H1 (cell line): ENCODE results near the gene ELANE. TPM values are rescaled to one million over a fixed set of nuclear protein-coding genes. Genes with fewer than 3 reads are reported as not detected.

ENCODE experiments used
- CTCF ChIA-PET: fragments of 300-600 bp; sonication (Branson Sonifier 250); formaldehyde crosslinking; loops from one replicate; lab custom pipeline; 2021; ENCODE audit not compliant: partially characterized antibody; lab: Charles Lee
- POLR2A ChIA-PET: fragments of 300-600 bp; sonication (Branson Sonifier 250); formaldehyde crosslinking; loops from one replicate; lab custom pipeline; 2021; ENCODE audit warnings: inconsistent platforms; ENCODE audit not compliant: partially characterized antibody; lab: Charles Lee
- DNase-seq, 2 experiments: peaks; one replicate each; pipeline versions ENCODE4 v3.0.0 to v3.0.0-alpha.2; 2010 to 2022; ENCODE audit warnings: low spot score in 2 of 2, low read depth in 1 of 2, mixed read lengths in 1 of 2
- FAIRE-seq: peaks from 2 replicates; lab custom pipeline; 2011; peaks lifted over from hg19 to GRCh38; lab: Jason Lieb, UNC
- H2AFZ ChIP-seq: 2 replicates; pipeline ENCODE4 v1.8.1; 2012; ENCODE audit warnings: low read length, inconsistent platforms
- H2AK5ac ChIP-seq: 2 replicates; pipeline ENCODE4 v1.6.1; 2013; ENCODE audit warnings: low read depth, low read length
- H2BK120ac ChIP-seq: replicated peaks from 2 replicates; pipeline ENCODE3; 2013; ENCODE audit warnings: low read depth, low read length, inconsistent platforms
- H2BK12ac ChIP-seq: 2 replicates; pipeline ENCODE4 v1.6.1; 2013; ENCODE audit warnings: low read depth, low read length
- H2BK15ac ChIP-seq: 2 replicates; pipeline ENCODE4 v1.6.1; 2013; ENCODE audit warnings: low read length
- H2BK20ac ChIP-seq: 2 replicates; pipeline ENCODE4 v1.6.1; 2013; ENCODE audit warnings: low read length
- H2BK5ac ChIP-seq: 2 replicates; pipeline ENCODE4 v1.6.1; 2013; ENCODE audit warnings: low read depth, low read length
- H3K14ac ChIP-seq: 2 replicates; pipeline ENCODE4 v1.6.1; 2013; ENCODE audit warnings: inconsistent platforms; ENCODE audit not compliant: insufficient read length
- H3K18ac ChIP-seq: 2 replicates; pipeline ENCODE4 v1.6.1; 2013; ENCODE audit warnings: low read length; ENCODE audit errors: extremely low read depth
- H3K23ac ChIP-seq: 2 replicates; pipeline ENCODE4 v1.6.1; 2013; ENCODE audit warnings: inconsistent platforms; ENCODE audit not compliant: insufficient read length
- H3K23me2 ChIP-seq: 2 replicates; pipeline ENCODE4 v1.6.1; 2013; ENCODE audit warnings: low read depth, low read length
- H3K27ac ChIP-seq: 2 replicates; pipeline ENCODE4 v1.6.1; 2011; ENCODE audit warnings: low read depth, low read length, inconsistent platforms
- H3K27me3 ChIP-seq, 4 experiments: replicated peaks in 1 of 4; 1 replicate in 1 of 4; 2 replicates in 3 of 4; pipeline versions ENCODE4 v1.6.1 to v1.8.1; 2011 to 2013; ENCODE audit warnings: low read length in 3 of 4, mild to moderate bottlenecking in 3 of 4, inconsistent platforms in 2 of 4, mixed read lengths in 2 of 4, moderate library complexity in 1 of 4; ENCODE audit not compliant: control insufficient read depth in 3 of 4, insufficient read depth in 3 of 4; ENCODE audit errors: extremely low read depth in 1 of 4
- H3K36me3 ChIP-seq, 4 experiments: 2 replicates each; pipeline versions ENCODE4 v1.6.1 to v1.8.1; 2011 to 2013; ENCODE audit warnings: mild to moderate bottlenecking in 4 of 4, low read length in 3 of 4, moderate library complexity in 2 of 4, control low read depth in 1 of 4, inconsistent platforms in 1 of 4; ENCODE audit not compliant: insufficient read depth in 4 of 4, control insufficient read depth in 2 of 4
- H3K4ac ChIP-seq: replicated peaks from 2 replicates; pipeline ENCODE3; 2013; ENCODE audit warnings: low read length, low read depth, mixed read lengths, inconsistent platforms; ENCODE audit not compliant: insufficient read length
- H3K4me1 ChIP-seq, 4 experiments: replicated peaks in 1 of 4; 1 replicate in 1 of 4; 2 replicates in 3 of 4; pipeline versions ENCODE4 v1.6.1 to v1.8.1; 2011 to 2013; ENCODE audit warnings: low read length in 3 of 4, inconsistent platforms in 2 of 4, mixed read lengths in 1 of 4; ENCODE audit not compliant: insufficient read depth in 4 of 4, control insufficient read depth in 3 of 4
- H3K4me2 ChIP-seq, 2 experiments: 2 replicates each; pipeline versions ENCODE4 v1.6.1 to v1.8.1; 2011 to 2013; ENCODE audit warnings: low read depth in 2 of 2, low read length in 2 of 2, control low read depth in 1 of 2, inconsistent platforms in 1 of 2, mild to moderate bottlenecking in 1 of 2; ENCODE audit not compliant: insufficient read depth in 1 of 2
- H3K4me3 ChIP-seq, 4 experiments: fragments of 200-600, 300-600 bp in 1 of 4; sonication (generic), shearing (Covaris generic), sonication (Bioruptor Twin) in 1 of 4; 2 replicates each; pipeline versions ENCODE4 v1.5.1 to v1.8.1; 2011 to 2016; ENCODE audit warnings: low read length in 4 of 4, low read depth in 3 of 4, control low read depth in 2 of 4, inconsistent platforms in 2 of 4, mild to moderate bottlenecking in 2 of 4, mixed read lengths in 1 of 4, moderate library complexity in 1 of 4; ENCODE audit not compliant: insufficient read depth in 2 of 4; ENCODE audit errors: extremely low read depth in 1 of 4
- H3K56ac ChIP-seq: replicated peaks from 2 replicates; pipeline ENCODE3; 2013; ENCODE audit warnings: low read depth, mild to moderate bottlenecking, mixed read lengths, low read length, inconsistent platforms; ENCODE audit not compliant: insufficient read length
- H3K79me1 ChIP-seq: 2 replicates; pipeline ENCODE4 v1.6.1; 2013; ENCODE audit warnings: low read depth, low read length, control low read depth
- H3K79me2 ChIP-seq, 2 experiments: 2 replicates each; pipeline versions ENCODE4 v1.6.1 to v1.8.1; 2012 to 2013; ENCODE audit warnings: low read length in 2 of 2, mild to moderate bottlenecking in 2 of 2, inconsistent platforms in 1 of 2; ENCODE audit not compliant: insufficient read depth in 2 of 2, control insufficient read depth in 1 of 2
- H3K9ac ChIP-seq, 4 experiments: replicated peaks in 1 of 4; 1 replicate in 1 of 4; 2 replicates in 3 of 4; pipeline versions ENCODE4 v1.6.1 to v1.8.1; 2011 to 2013; ENCODE audit warnings: low read depth in 3 of 4, low read length in 3 of 4, control low read depth in 2 of 4, mild to moderate bottlenecking in 2 of 4, moderate library complexity in 2 of 4, inconsistent platforms in 1 of 4; ENCODE audit errors: extremely low read depth in 1 of 4
- H3K9me3 ChIP-seq, 2 experiments: 2 replicates each; pipeline versions ENCODE4 v1.6.1 to v1.8.1; 2012 to 2013; ENCODE audit warnings: mild to moderate bottlenecking in 2 of 2, moderate library complexity in 2 of 2, control low read depth in 1 of 2, inconsistent platforms in 1 of 2, low read depth in 1 of 2, low read length in 1 of 2, mixed read lengths in 1 of 2; ENCODE audit not compliant: insufficient read depth in 2 of 2
- H4K20me1 ChIP-seq, 2 experiments: replicated peaks in 1 of 2; 2 replicates each; pipeline versions ENCODE3 to v1.8.1; 2011 to 2013; ENCODE audit warnings: inconsistent platforms in 2 of 2, low read length in 2 of 2, mild to moderate bottlenecking in 1 of 2; ENCODE audit not compliant: insufficient read depth in 2 of 2, control insufficient read depth in 1 of 2
- H4K5ac ChIP-seq: 2 replicates; pipeline ENCODE4 v1.6.1; 2013; ENCODE audit warnings: low read length, low read depth, mixed read lengths, inconsistent platforms; ENCODE audit not compliant: insufficient read length
- H4K8ac ChIP-seq: 2 replicates; pipeline ENCODE4 v1.8.0; 2013; ENCODE audit warnings: mild to moderate bottlenecking, moderate library complexity, low read length, inconsistent platforms; ENCODE audit not compliant: insufficient read depth; ENCODE audit errors: extremely low read depth
- H4K91ac ChIP-seq: replicated peaks from 2 replicates; pipeline ENCODE3; 2013; ENCODE audit warnings: low read length, mixed read lengths, inconsistent platforms; ENCODE audit not compliant: insufficient read length
- ATF2 ChIP-seq: IDR thresholded peaks from 2 replicates; pipeline ENCODE4 v1.6.1; 2012; ENCODE audit warnings: low read length, inconsistent platforms
- POLR2A ChIP-seq, 2 experiments: IDR thresholded peaks; 1 replicate in 1 of 2; 2 replicates in 1 of 2; pipeline ENCODE4 v1.6.1; 2011; ENCODE audit warnings: low read depth in 2 of 2, low read length in 2 of 2, mild to moderate bottlenecking in 2 of 2; ENCODE audit errors: control extremely low read depth in 1 of 2
- YY1 ChIP-seq: IDR thresholded peaks from 2 replicates; pipeline ENCODE4 v1.6.1; 2011; ENCODE audit warnings: low read depth, mild to moderate bottlenecking, low read length
- WGBS, 2 experiments: shearing (Covaris generic) in 1 of 2; methylation state at CpG; one replicate each; pipeline versions ENCODE4 v1.1.6 to v1.1.7; 2013 to 2015; ENCODE audit warnings: low lambda C conversion rate in 2 of 2, mixed read lengths in 2 of 2, inconsistent platforms in 1 of 2, low coverage in 1 of 2, missing lambda C conversion rate in 1 of 2; ENCODE audit not compliant: insufficient replicate concordance in 2 of 2, insufficient coverage in 1 of 2, insufficient read length in 1 of 2; ENCODE audit errors: extremely low coverage in 1 of 2, missing lambda C conversion rate in 1 of 2; 5-methylcytosine and 5-hydroxymethylcytosine counted together
- polyA plus RNA-seq, 7 experiments: library from polyadenylated mRNA; depleted of rRNA in 3 of 7; stranded (reverse) in 5 of 7; unstranded in 2 of 7; fragments of >200 nt in 5 of 7; fragments of 200-250 nt in 2 of 7; gene quantifications; 1 replicate in 5 of 7; 2 replicates in 1 of 7; 4 replicates in 1 of 7; pipeline versions ENCODE4 v1.2.1 to v1.2.3, GENCODE V29; 2011 to 2013; ENCODE audit warnings: missing spikeins in 2 of 7, mixed read lengths in 2 of 7
- total RNA-seq: library from RNA; stranded (reverse); fragmentation: NEBNext Ultra II Directional; extraction: Animal tissue kit (Norgen Biotek cat#: 25700); gene quantifications from 2 replicates; pipeline ENCODE4 v1.2.1, GENCODE V29; 2021

Gene ELANE
- total and polyA plus RNA-seq, 2 of the 8 experiments (the other 6 are each of a cell fraction or from before 2014, with no cell fraction given), result not detected

GRCh38 chr19:805166-805551, 46.9 kb upstream of the ELANE start:
- H2BK5ac ChIP-seq, result no peak overlapping the region
- H4K91ac ChIP-seq, result no peak overlapping the region
- H3K9me3 ChIP-seq, result no peaks in the 10 kb centered on the region
- no peaks in the 10 kb centered on the region; the same call in 1 of the 2 replicates for H3K23me2 ChIP-seq
- TF ChIP-seq YY1, result no peak
- no peak for TF ChIP-seq ATF2
- peak in 1 of 2 experiments; percentile 42; a peak in 2 of 3 replicates for TF ChIP-seq POLR2A (IDR thresholded peaks at IDR 0.05; ENCODE audit: control extremely low read depth in 1 of 2, low read depth in 2 of 2, low read length in 2 of 2)
- H3K27ac ChIP-seq, result no peak overlapping the region
- H3K56ac ChIP-seq, result no peak overlapping the region
- H2BK12ac ChIP-seq, result no peak overlapping the region
- no peak overlapping the region for H3K18ac ChIP-seq
- H2AFZ ChIP-seq, result no peak overlapping the region
- no peak overlapping the region for H3K23ac ChIP-seq
- no peak overlapping the region for H3K9ac ChIP-seq
- H2BK120ac ChIP-seq, result no peak overlapping the region
- no peak overlapping the region for H3K4me3 ChIP-seq
- peaks cover 18% of the 10 kb centered on the region for H3K79me1 ChIP-seq
- no peak overlapping the region for H3K4me2 ChIP-seq
- no peaks in the 10 kb centered on the region for H3K27me3 ChIP-seq
- H4K8ac ChIP-seq, result peak overlapping the region; percentile 57; the same call in 1 of the 2 replicates
- peaks cover 53 to 91% (median 82%) of the 10 kb centered on the region in 4 experiments for H3K36me3 ChIP-seq
- FAIRE-seq, result no peak
- POLR2A ChIA-PET, result interaction anchor here (0.7 to 16.9 kb wide), 11 partner anchors 9 to 176 kb away, joined by 3 to 277 read pairs (median 7); partner anchors contain the start of genes AZU1 and PLPPR3
- no peak overlapping the region for H3K14ac ChIP-seq
- H4K20me1 ChIP-seq, result peaks cover 65 to 77% of the 10 kb centered on the region in 2 experiments
- no peak overlapping the region for H2BK20ac ChIP-seq
- no peak overlapping the region for H2BK15ac ChIP-seq
- no peak for DNase-seq
- CTCF ChIA-PET, result interaction anchor here (0.8 to 1.7 kb wide), 3 partner anchors 10 to 193 kb away, joined by 3 to 4 read pairs (median 3); no protein-coding TSS in a partner anchor
- WGBS, 2 experiments, result 95% methylated on average over 32 of the region's 33 CpGs; no CpG with 5 or more reads in 1 of the 2 experiments
- peaks cover 39 to 74% of the 10 kb centered on the region in 2 experiments for H3K79me2 ChIP-seq
- H3K4me1 ChIP-seq, result peaks cover 0 to 17% (median 11%) of the 10 kb centered on the region in 4 experiments; a peak in 6 of 7 replicates
- no peak overlapping the region for H2AK5ac ChIP-seq
- H3K4ac ChIP-seq, result no peak overlapping the region
- H4K5ac ChIP-seq, result no peak overlapping the region
